Tibial nerve (tissue), 4 donors: ENCODE measurements around the gene SPON1. TPM values are rescaled to one million over a fixed set of nuclear protein-coding genes. Genes with fewer than 3 reads are reported as not detected.

Source experiments
- DNase-seq, 2 donors: peaks; one replicate each; pipeline ENCODE4 v3.0.0-alpha.2; 2019; ENCODE audit warnings: low spot score in 2 of 2
- H3K27ac ChIP-seq, 4 donors: fragments of 200-600 bp; sonication (generic) in 3 of 4; one replicate each; pipeline ENCODE4 v1.5.1; 2017 to 2019; ENCODE audit warnings: mild to moderate bottlenecking in 1 of 4
- H3K27me3 ChIP-seq, 2 donors: fragments of 200-600 bp; sonication (generic) in 1 of 2; one replicate each; pipeline versions ENCODE4 v1.5.1 to v1.6.0; 2017 to 2019
- H3K36me3 ChIP-seq, 3 donors: fragments of 200-600 bp; sonication (generic); one replicate each; pipeline ENCODE4 v1.5.1; 2018 to 2019
- H3K4me1 ChIP-seq, 4 donors: fragments of 200-600 bp; sonication (generic) in 3 of 4; one replicate each; pipeline ENCODE4 v1.5.1; 2017 to 2019
- H3K4me3 ChIP-seq, 4 donors: fragments of 200-600 bp; sonication (generic) in 3 of 4; one replicate each; pipeline ENCODE4 v1.5.1; 2017 to 2019; ENCODE audit warnings: mild to moderate bottlenecking in 1 of 4, moderate library complexity in 1 of 4
- H3K9me3 ChIP-seq, 4 donors: fragments of 200-600 bp; sonication (generic) in 3 of 4; one replicate each; pipeline ENCODE4 v1.5.1; 2017 to 2019
- EP300 ChIP-seq, 2 donors: sonication (generic); formaldehyde crosslinking; IDR thresholded peaks; one replicate each; pipeline ENCODE4 v1.6.1; 2017; ENCODE audit warnings: antibody characterized with exemption in 2 of 2, mild to moderate bottlenecking in 1 of 2
- POLR2A ChIP-seq, 2 donors: fragments of 450-650 bp; IDR thresholded peaks; one replicate each; pipeline ENCODE4 v1.6.1; 2017; ENCODE audit warnings: antibody characterized with exemption in 2 of 2, mild to moderate bottlenecking in 2 of 2, moderate library complexity in 2 of 2
- WGBS, 2 donors: methylation state at CpG; one replicate each; pipeline ENCODE4 v1.1.5; 2018; 5-methylcytosine and 5-hydroxymethylcytosine counted together
- total RNA-seq, 4 donors: library from RNA; depleted of rRNA; stranded (reverse); fragments of >200 nt; gene quantifications; one replicate each; pipeline ENCODE4 v1.1.0, GENCODE V29; 2016
- TF ChIP-seq, protein P1 (sequence below), 5 experiments: fragments of 200-600 bp in 3 of 5; fragments of 450-650 bp in 2 of 5; sonication (generic) in 3 of 5; IDR thresholded peaks; one replicate each; pipeline ENCODE4 v1.5.1; 2016 to 2019; ENCODE audit warnings: antibody characterized with exemption in 5 of 5, mild to moderate bottlenecking in 3 of 5, moderate library complexity in 2 of 5

The SPON1 gene
- total RNA-seq, 4 donors from 2014 or later, result 13.5 to 33.9 (median 30.2) TPM

DNA sequence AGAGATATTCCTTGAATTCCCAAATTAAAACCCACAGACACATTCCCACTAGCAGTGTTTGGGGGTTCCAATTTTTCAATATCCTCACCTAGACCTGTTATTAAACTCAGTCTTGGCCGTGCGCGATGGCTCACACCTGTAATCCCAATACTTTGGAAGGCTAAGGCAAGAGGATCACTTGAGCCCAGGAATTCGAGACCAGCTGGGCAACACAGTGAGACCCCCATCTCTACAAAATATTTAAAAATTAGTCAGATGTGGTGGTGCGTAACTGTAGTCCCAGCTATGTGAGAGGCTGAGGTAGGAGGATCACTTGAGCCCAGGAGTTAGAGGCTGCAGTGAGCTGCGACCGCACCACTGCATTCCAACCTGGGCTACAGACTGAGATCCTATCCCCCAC, 343.1 kb downstream of the SPON1 start:
- Histone ChIP-seq H3K27me3 (no peaks in the 10 kb centered on the region), H3K27ac (no peak overlapping the region), H3K36me3 (no peaks in the 10 kb centered on the region), H3K9me3 (no peaks in the 10 kb centered on the region), H3K4me1 (peaks cover 0 to 23% (median 4%) of the 10 kb centered on the region in 4 donors), H3K4me3 (no peak overlapping the region)
- 99 to 100% methylated on average over 7 of the region's 7 CpGs for WGBS, 2 donors
- TF ChIP-seq, protein P1, sequence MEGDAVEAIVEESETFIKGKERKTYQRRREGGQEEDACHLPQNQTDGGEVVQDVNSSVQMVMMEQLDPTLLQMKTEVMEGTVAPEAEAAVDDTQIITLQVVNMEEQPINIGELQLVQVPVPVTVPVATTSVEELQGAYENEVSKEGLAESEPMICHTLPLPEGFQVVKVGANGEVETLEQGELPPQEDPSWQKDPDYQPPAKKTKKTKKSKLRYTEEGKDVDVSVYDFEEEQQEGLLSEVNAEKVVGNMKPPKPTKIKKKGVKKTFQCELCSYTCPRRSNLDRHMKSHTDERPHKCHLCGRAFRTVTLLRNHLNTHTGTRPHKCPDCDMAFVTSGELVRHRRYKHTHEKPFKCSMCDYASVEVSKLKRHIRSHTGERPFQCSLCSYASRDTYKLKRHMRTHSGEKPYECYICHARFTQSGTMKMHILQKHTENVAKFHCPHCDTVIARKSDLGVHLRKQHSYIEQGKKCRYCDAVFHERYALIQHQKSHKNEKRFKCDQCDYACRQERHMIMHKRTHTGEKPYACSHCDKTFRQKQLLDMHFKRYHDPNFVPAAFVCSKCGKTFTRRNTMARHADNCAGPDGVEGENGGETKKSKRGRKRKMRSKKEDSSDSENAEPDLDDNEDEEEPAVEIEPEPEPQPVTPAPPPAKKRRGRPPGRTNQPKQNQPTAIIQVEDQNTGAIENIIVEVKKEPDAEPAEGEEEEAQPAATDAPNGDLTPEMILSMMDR (IDR thresholded peaks at IDR 0.05), result no peak
- TF ChIP-seq POLR2A (IDR thresholded peaks at IDR 0.05) (no peak), EP300 (IDR thresholded peaks at IDR 0.05) (no peak)
- DNase-seq, result no peak

DNA sequence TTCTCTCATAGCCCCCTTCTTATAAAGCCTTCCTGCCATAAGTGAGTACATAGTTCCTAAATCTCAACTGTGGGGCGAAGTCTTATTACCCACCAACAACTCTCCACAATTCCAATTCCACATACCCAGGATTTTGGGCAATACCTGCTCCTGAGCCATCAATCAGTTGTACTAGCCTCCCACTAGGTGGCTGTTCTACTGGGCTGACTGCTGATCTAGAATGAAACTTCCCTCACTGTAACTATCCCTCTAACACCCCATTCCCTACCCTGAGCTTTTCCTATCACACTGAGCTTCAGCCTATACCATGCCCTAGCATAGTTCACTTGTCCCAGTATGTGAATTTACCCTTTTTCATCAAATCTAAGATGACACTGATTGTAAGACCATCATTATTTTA, 344.0 kb downstream of the SPON1 start:
- Histone ChIP-seq H3K4me1 (peaks cover 0 to 18% (median 0%) of the 10 kb centered on the region in 4 donors), H3K27me3 (no peaks in the 10 kb centered on the region), H3K27ac (no peak overlapping the region), H3K4me3 (no peak overlapping the region), H3K36me3 (no peaks in the 10 kb centered on the region), H3K9me3 (no peaks in the 10 kb centered on the region)
- TF ChIP-seq POLR2A (IDR thresholded peaks at IDR 0.05) (no peak), EP300 (IDR thresholded peaks at IDR 0.05) (no peak)
- TF ChIP-seq, protein P1 (IDR thresholded peaks at IDR 0.05), result no peak
- DNase-seq, result no peak
- 100% methylated on average over 1 of the region's 1 CpG for WGBS, 2 donors

DNA sequence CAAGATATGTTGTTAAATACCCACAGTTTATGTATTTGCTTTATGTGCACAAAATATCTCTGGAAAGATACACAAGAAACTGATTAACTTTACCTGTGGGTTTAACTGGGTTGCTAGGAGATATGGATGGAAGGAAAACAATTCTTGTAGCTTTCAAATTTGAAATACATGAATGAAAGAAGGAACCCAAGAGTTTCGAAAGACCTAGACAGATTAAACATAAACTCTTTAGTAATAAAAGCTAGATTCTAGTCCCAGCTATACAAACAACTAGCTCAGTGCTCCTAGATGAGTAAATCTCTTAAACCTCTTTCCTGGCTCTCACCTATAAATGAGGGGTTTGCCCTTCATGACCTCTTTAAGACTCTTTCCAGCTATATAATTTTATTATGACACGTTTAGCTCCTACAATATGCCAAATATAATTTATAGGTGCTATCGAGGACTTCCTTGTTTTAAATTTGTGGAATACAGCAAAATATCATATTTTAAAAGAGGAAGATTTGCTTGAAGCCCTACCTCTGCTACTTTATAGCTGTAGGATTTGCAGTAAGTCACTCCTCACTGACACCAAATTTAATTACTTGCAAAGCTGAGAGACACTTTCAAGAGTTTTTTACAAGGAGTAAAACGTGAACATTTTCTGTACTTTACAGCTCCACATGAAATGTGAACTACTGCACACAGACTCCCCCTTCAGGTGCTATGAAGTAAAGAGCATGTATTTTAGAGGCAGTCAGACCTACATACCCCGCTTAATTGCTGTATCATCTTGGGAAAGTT, 345.8 kb downstream of the SPON1 start:
- no peak for TF ChIP-seq EP300 (IDR thresholded peaks at IDR 0.05)
- TF ChIP-seq, protein P1 (IDR thresholded peaks at IDR 0.05), result peak in 3 of 5 experiments; percentile 23 to 43 (median 33)
- no peak overlapping the region for H3K27ac ChIP-seq
- DNase-seq, result no peak
- no peak overlapping the region for H3K4me3 ChIP-seq
- H3K36me3 ChIP-seq, result no peaks in the 10 kb centered on the region
- peaks cover 0 to 18% (median 0%) of the 10 kb centered on the region in 4 donors for H3K4me1 ChIP-seq
- no peaks in the 10 kb centered on the region for H3K27me3 ChIP-seq
- no peaks in the 10 kb centered on the region for H3K9me3 ChIP-seq
- WGBS, 2 donors, result 35 to 39% methylated on average over 5 of the region's 5 CpGs

DNA sequence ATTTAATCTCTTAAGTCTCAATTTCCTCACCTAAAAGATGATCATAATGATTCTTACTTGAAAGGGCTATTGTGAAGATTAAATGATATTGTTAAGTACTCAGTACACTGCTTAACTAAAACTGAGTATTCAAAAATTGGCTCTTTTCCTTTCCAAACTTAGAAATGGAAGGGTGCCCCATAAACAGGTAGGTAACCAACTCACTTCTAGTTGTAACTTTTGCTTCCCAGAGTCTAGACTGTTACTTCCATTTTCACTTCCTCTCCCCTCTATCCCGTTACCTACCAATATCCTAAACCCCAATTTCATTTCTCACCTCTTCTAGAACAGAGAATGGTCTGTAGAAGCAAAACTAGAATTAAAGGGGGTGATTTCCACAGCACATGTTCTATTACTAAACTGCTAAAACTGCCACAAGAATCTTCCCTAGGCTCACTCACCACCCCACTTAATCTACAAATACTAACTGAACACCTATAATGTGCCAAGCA, 346.4 kb downstream of the SPON1 start:
- Histone ChIP-seq H3K4me1 (peaks cover 0 to 18% (median 0%) of the 10 kb centered on the region in 4 donors), H3K36me3 (no peaks in the 10 kb centered on the region), H3K27ac (no peak overlapping the region), H3K4me3 (no peak overlapping the region), H3K9me3 (no peaks in the 10 kb centered on the region), H3K27me3 (no peaks in the 10 kb centered on the region)
- TF ChIP-seq EP300 (IDR thresholded peaks at IDR 0.05), result no peak
- TF ChIP-seq, protein P1 (IDR thresholded peaks at IDR 0.05), result peak in 1 of 5 experiments; percentile 4
- DNase-seq, result no peak
- WGBS, 2 donors, result 88% methylated on average over 1 of the region's 1 CpG

DNA sequence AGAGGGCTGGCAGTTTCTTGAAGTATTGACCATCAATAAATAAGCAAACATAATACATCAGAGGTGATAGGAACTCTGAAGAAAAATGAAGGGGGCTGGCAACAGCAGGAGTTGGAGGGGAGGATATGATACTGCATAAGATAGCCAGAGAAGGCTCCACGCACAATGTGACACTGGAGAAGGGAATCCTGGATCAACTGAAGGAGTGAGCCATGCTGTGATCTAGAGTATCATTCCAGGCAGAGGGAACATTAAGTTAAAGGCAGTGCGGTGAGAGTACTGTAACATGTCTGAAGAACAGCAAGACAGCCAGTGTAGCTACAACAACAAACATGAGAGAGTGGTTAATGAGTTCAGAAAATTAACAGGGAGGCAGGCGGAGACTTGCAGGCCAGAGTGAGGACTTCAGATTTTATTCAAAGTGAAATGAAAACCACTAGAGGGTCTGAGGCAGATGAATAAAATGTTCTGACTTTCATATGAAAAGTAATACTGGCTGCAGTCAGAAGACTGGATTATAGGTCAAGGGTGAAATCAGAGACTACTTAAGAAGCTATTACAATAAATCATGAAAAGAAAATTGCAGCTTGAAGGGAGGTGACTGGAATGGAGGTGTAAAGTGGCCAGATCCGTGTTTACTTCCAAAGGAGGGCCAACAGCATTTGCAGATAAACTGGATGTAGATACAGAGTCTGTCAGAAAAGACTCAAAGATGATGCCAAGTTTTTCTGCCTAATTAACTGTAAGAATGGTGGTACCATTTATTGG, 347.1 kb downstream of the SPON1 start:
- Histone ChIP-seq H3K36me3 (no peaks in the 10 kb centered on the region), H3K9me3 (no peaks in the 10 kb centered on the region), H3K27me3 (no peaks in the 10 kb centered on the region), H3K4me3 (no peak overlapping the region), H3K4me1 (peaks cover 0 to 18% (median 0%) of the 10 kb centered on the region in 4 donors), H3K27ac (no peak overlapping the region)
- no peak for DNase-seq
- WGBS, 2 donors, result 80 to 83% methylated on average over 4 of the region's 4 CpGs
- TF ChIP-seq EP300 (IDR thresholded peaks at IDR 0.05), result no peak
- no peak for TF ChIP-seq POLR2A (IDR thresholded peaks at IDR 0.05)
- TF ChIP-seq, protein P1 (IDR thresholded peaks at IDR 0.05), result no peak
